Measurements from ENCODE around the gene TRUB1.

- TF ChIP-seq CTCF (conservative IDR thresholded peaks at IDR 0.05) = no peak
- TF ChIP-seq EZH2 (IDR thresholded peaks at IDR 0.05; ENCODE audit: low read depth) = no peak
Observed at GRCh38 chr10:115005771-115006170, 67.8 kb downstream of the TRUB1 start.

All from PC-9 (cell line).